NCI-H1436 (cell line): Measurements from ENCODE around the gene TMEM272.

ENCODE experiments used
- DNase-seq: peaks from one replicate; lab custom pipeline; 2025; lab: John Stamatoyannopoulos, UW

The TMEM272 gene

GRCh38 chr13:51780099-51780498 lies 64.9 kb downstream of the TMEM272 start:
- no peak for DNase-seq

- DNase-seq = no peak
Measured at GRCh38 chr13:51778392-51778791, 66.6 kb downstream of the TMEM272 start.

DNA sequence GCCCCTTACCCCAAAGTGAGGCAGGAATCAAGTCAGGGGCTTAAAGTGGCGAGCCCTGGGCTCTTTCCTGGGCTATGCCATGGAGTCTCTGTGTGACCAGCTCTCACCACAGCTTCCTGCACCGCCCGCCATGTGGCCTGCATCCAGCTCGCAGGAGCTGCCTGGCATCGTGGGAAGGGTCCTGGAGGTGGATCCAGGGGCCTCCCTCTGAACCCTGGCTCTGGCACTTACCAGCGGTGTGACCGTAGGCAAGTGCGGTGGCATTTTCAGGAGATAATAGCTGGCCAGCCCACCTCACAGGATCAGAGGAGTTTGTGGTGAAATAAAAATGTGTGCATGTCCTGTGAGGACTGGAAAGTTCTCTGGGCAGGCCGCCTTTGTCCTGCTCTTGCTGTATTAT lies 67.1 kb downstream of the TMEM272 start:
- no peak for DNase-seq

DNA sequence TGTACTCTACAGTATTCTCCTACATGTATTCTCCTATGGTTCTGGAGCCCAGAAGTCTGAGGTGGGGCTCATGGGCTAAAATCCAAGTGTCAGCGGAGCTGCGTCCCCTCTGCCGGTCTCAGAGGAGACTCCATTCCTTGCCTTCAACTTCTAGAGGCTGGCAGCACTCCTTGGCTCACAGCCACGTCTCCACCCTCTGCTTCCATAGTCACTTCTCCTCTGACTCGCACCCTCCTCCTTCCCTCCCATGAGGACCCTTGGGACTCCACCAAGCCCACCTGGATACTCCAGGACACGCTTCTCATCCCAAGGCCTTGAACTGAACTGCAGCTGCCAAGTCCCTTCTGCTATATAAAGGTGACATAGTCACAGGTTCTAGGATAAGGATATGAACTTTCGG lies 68.8 kb downstream of the TMEM272 start:
- DNase-seq = no peak

DNA sequence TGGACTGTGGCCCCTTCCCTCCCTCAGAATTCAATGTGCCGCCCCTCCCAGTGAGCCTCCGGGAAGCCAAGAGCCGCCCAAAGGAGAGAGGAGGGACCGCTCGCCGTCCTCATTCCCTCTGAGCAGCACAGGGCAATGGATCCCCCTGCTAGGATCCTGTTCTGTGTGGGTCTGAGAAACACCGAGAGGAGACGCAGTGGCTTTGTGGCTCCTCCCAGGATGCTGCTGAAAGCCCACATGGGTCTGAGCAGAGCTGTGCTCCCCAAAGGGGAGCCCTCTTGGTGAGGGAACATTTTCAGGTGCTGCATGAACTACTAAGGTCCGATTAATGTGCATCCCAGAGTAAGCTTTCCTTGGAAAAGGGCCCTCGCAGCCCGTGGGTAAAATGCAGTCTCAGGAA lies 71.5 kb downstream of the TMEM272 start:
- no peak for DNase-seq

GRCh38 chr13:51772781-51773180 lies 72.2 kb downstream of the TMEM272 start:
- DNase-seq = no peak

- DNase-seq = no peak
Measured at GRCh38 chr13:51772105-51772455, 72.9 kb downstream of the TMEM272 start.

DNA sequence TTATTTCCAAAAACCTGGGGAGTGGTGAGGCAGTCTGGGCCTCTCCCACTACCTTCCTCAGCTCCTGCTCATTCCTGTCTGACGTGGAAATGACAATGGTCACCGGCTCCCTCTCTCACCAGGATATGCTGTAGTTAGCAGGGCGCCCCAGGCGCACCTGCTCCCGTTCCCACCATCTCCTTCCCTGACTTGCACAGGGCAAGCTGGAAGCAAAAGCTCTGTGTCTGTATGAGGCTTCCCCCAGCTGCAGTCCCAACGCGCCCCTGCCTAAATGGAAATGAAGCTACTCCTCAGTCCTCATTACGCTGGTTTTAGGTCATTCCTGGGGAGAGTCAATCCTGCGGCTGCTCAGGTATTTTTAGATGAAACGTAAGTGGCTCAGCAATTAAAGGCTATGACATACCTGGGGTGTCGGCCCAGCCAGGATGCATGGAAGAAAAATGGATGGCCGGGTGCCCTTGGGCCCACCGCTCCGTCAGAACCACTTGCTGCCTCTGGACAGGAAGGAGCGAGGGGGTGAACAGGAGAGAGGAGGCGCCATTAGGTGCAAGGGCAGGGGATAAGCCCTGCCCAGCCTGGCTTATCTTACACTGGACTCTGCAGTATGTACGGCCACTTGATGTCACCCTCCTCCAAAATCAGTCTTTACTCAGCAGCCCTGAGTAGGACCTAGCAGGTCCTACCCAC lies 73.4 kb downstream of the TMEM272 start:
- no peak for DNase-seq

- DNase-seq = no peak
Measured at GRCh38 chr13:51770681-51771417, 74.1 kb downstream of the TMEM272 start.

- no peak for DNase-seq
Measured at GRCh38 chr13:51770160-51770559, 74.8 kb downstream of the TMEM272 start.

- DNase-seq = no peak
Measured at GRCh38 chr13:51769455-51770127, 75.4 kb downstream of the TMEM272 start.

DNA sequence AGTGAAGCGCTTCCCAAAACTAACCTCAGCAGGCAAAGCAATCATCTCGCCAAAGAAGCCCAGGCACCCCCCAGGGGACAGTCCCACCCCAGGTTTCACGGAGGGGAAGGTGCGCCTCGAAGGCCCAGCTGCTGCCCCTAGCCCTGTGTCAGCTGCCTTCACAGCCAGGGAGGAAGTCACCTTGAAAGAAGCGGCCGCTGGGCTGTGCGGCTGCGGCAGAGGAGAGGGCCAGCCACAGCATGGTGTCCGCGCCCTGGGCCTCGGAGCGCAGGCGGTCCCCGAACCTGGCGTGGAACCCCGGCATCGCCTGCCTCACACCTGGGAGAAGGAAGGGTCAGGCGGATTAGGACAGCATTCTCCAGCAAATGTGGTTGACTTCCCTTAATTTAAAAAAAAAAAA lies 76.0 kb downstream of the TMEM272 start:
- DNase-seq = no peak

DNA sequence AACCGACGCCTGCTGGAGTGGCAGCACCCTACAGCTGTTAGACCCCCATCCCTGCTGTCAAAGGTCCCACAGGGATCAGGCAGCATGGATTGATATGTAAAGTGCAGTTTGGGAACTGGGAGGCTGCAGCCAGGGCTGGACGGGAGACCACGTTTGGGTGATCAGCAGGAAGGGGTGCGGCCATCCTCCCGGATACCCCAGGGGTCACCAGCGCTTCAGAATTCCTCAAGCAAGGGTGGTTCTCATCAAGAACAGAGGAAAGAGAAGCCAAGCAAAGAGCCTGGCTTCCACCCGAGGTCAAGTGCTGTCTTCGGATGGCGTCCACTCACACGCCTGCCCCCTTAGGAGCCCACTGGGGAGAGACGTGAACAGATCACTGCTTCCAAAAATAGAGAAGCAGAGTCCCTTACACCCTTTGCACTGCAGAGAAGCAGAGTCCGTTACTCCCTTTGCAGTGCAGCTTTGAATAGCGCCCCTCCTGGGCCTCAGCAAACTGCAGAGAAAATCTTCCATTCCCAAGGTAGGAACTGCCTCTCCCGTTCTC lies 76.5 kb downstream of the TMEM272 start:
- no peak for DNase-seq

DNA sequence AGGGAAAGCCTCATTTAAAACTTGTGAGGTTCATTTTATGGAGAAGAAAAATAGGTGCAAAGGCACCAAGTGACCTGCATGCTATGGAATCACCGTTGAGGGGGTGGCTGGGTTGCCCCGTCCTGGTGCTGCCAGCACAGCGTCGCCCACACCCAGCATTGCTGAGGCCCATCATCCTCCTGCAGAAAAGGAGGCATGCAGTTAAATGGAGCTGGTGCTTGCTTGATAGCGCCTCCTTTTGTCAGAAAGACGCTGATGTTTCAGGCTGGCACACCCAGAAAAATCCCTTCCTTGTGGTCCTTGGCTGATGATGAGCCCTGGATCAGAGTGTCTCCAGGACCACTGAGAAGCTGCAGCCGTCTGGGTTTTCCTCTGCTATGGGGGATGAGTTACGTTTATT lies 77.9 kb downstream of the TMEM272 start:
- DNase-seq = no peak

- DNase-seq = no peak
Measured at GRCh38 chr13:51765142-51765515, 79.8 kb downstream of the TMEM272 start.

- DNase-seq = no peak
Measured at GRCh38 chr13:51764184-51765141, 80.5 kb downstream of the TMEM272 start.

DNA sequence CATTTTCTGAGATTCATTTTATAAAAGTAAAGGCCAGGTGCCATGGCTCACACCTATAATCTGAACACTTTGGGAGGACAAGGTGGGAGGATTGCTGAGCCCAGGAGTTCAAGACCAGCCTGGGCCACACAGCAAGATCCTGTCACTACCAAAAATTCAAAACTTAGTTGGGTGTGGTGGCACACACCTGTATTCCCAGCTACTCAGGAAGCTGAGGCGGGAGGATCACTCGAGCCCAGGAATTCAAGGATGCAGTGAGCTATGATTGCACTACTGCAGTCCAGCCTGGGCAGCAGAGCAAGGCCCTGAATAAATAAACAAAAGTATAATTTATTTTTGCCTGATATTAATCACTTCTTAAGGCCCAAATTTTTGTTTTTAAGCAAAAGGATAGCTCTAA lies 81.5 kb downstream of the TMEM272 start:
- no peak for DNase-seq
